PC-3 (cell line): Measurements from ENCODE around the gene FSTL5. TPM values are rescaled to one million over a fixed set of nuclear protein-coding genes. Genes with fewer than 3 reads are reported as not detected.

Source experiments
- ATAC-seq: fragments of 200-7000 bp; cut with Tn5 transposase; 2 replicates; pipeline ENCODE4 v1.9.1; 2020; ENCODE audit warnings: mild to moderate bottlenecking, moderate library complexity
- BruUV-seq: library from RNA; stranded (reverse); fragments of 400-500 nt; replicated peaks from 2 replicates; lab custom pipeline; 2021; lab: Mats Ljungman, UMichigan
- CTCF ChIA-PET: fragments of 300-600 bp; sonication (Branson Sonifier 250); formaldehyde crosslinking; loops from one replicate; lab custom pipeline; 2022; ENCODE audit warnings: antibody characterized with exemption; lab: Charles Lee
- POLR2A ChIA-PET: fragments of 300-600 bp; sonication (Branson Sonifier 250); formaldehyde crosslinking; loops from one replicate; lab custom pipeline; 2022; ENCODE audit warnings: antibody characterized with exemption; ENCODE audit not compliant: unreplicated experiment; lab: Charles Lee
- DNase-seq: peaks from one replicate; pipeline ENCODE4 v3.0.0-alpha.2; 2015
- H2AFZ ChIP-seq: fragments of 300-600 bp; sonication (generic); 2 replicates; pipeline ENCODE4 v1.6.0; 2016; ENCODE audit warnings: antibody characterized with exemption, low read length
- H3F3A ChIP-seq: fragments of 300-600 bp; sonication (generic); one replicate; pipeline ENCODE4 v1.6.0; 2017; ENCODE audit warnings: antibody characterized with exemption, low read length, control low read depth, mild to moderate bottlenecking; ENCODE audit not compliant: unreplicated experiment
- H3K27ac ChIP-seq: fragments of 300-600 bp; sonication (generic); 2 replicates; pipeline ENCODE4 v1.5.1; 2016; ENCODE audit warnings: mild to moderate bottlenecking, low read length
- H3K27me3 ChIP-seq: fragments of 300-600 bp; sonication (generic); 2 replicates; pipeline ENCODE4 v1.6.1; 2016; ENCODE audit warnings: low read length, mixed read lengths
- H3K36me3 ChIP-seq: fragments of 300-600 bp; sonication (generic); 2 replicates; pipeline ENCODE4 v1.6.1; 2016; ENCODE audit warnings: low read depth, mixed run types, low read length, mixed read lengths
- H3K4me1 ChIP-seq: fragments of 300-600 bp; sonication (generic); 2 replicates; pipeline ENCODE4 v1.5.1; 2016; ENCODE audit warnings: low read length; ENCODE audit not compliant: insufficient read depth
- H3K4me2 ChIP-seq: fragments of 300-600 bp; sonication (generic); 2 replicates; pipeline ENCODE4 v1.6.0; 2016; ENCODE audit warnings: low read length
- H3K4me3 ChIP-seq: fragments of 300-600 bp; sonication (generic); 2 replicates; pipeline ENCODE4 v1.5.1; 2016; ENCODE audit warnings: mild to moderate bottlenecking, low read length, mixed read lengths
- H3K79me2 ChIP-seq: fragments of 300-600 bp; sonication (generic); 2 replicates; pipeline ENCODE4 v1.6.1; 2017; ENCODE audit warnings: low read length, mixed read lengths
- H3K9ac ChIP-seq: fragments of 300-600 bp; sonication (generic); 2 replicates; pipeline ENCODE4 v1.6.0; 2016; ENCODE audit warnings: mild to moderate bottlenecking, low read length
- H3K9me2 ChIP-seq: fragments of 300-600 bp; sonication (generic); replicated peaks from 2 replicates; pipeline ENCODE4 v1.6.1; 2016; ENCODE audit warnings: mixed run types, low read length, mixed read lengths
- H3K9me3 ChIP-seq: fragments of 300-600 bp; sonication (generic); 2 replicates; pipeline ENCODE4 v1.6.1; 2016; ENCODE audit warnings: low read length, mixed read lengths
- H4K20me1 ChIP-seq: fragments of 300-600 bp; sonication (generic); 2 replicates; pipeline ENCODE4 v1.6.1; 2016; ENCODE audit warnings: low read length, mixed read lengths
- EZH2 ChIP-seq: fragments of 300-600 bp; sonication (generic); IDR thresholded peaks from one replicate; pipeline ENCODE4 v1.6.1; 2017; ENCODE audit warnings: antibody characterized with exemption, mild to moderate bottlenecking, low read length; ENCODE audit not compliant: unreplicated experiment
- EZH2phosphoT487 ChIP-seq: fragments of 300-600 bp; sonication (generic); IDR thresholded peaks from 2 replicates; pipeline ENCODE4 v1.6.1; 2018; ENCODE audit warnings: mild to moderate bottlenecking, antibody characterized with exemption, low read length, borderline replicate concordance
- intact Hi-C: fragments of 100-400 bp; cut with micrococcal nuclease; formaldehyde crosslinking; loops from 2 replicates; pipeline ENCODE4 v1.9.0; 2023
- total RNA-seq: library from RNA; depleted of rRNA; stranded (reverse); fragments of >200 nt; gene quantifications from 2 replicates; pipeline ENCODE4 v1.2.3, GENCODE V29; 2014
- TF ChIP-seq, protein P1 (sequence below): fragments of 300-600 bp; sonication (generic); conservative IDR thresholded peaks from 2 replicates; pipeline ENCODE4 v1.5.1; 2017; ENCODE audit warnings: antibody characterized with exemption, low read depth, mild to moderate bottlenecking, low read length

Gene FSTL5
- total RNA-seq, 1 experiment from 2014 or later, result not detected

GRCh38 chr4:161343569-161343950 lies 820.2 kb downstream of the FSTL5 start:
- TF ChIP-seq EZH2phosphoT487, result no peak
- no peak overlapping the region for H3K4me3 ChIP-seq
- no peaks in the 10 kb centered on the region for H3K27me3 ChIP-seq
- no peak for ATAC-seq
- no peaks in the 10 kb centered on the region for H3F3A ChIP-seq
- no peak overlapping the region for H2AFZ ChIP-seq
- CTCF ChIA-PET, result no interaction called here
- POLR2A ChIA-PET, result no interaction called here
- DNase-seq, result no peak
- intact Hi-C loops, result no loop called here
- no TSS peak for BruUV-seq
- no peaks in the 10 kb centered on the region for H3K36me3 ChIP-seq
- no peaks in the 10 kb centered on the region for H3K79me2 ChIP-seq
- no peak overlapping the region for H3K4me2 ChIP-seq
- no peak overlapping the region for H3K27ac ChIP-seq
- H3K9me2 ChIP-seq, result no peaks in the 10 kb centered on the region
- H3K4me1 ChIP-seq, result no peaks in the 10 kb centered on the region
- H4K20me1 ChIP-seq, result no peaks in the 10 kb centered on the region
- H3K9me3 ChIP-seq, result no peaks in the 10 kb centered on the region
- H3K9ac ChIP-seq, result no peak overlapping the region

DNA sequence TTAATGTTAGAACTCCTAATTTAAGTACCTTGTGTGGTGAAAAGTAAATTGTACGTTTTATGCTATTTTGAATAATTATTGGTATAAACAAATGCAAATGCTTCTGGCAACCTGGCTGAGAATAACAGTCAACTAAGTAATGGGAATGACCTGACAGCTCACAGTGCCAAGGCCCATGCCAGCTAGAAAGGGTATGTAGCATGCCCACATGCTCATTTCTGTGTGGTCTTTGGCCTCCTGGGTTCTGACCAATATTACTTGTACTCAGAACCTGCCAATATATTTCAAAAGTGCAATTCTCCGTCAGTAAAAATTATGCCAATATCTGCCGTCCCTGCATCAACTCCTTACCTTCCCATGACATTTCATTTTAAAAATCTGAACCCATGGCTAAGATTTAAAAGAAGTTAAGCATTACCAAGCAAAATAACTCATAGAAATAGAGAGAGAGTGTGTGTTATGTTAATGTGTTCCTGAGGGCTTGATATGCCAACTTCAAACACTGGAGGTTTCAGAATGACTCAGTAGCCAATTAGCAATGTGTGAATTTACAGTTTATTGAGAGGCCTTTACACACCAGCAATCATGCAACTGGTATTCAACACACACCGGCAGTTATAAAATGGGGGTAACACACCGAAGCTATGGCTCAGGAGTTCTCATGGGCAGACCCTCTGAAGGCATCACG lies 820.8 kb downstream of the FSTL5 start:
- Histone ChIP-seq H4K20me1 (no peaks in the 10 kb centered on the region), H3K79me2 (no peaks in the 10 kb centered on the region), H3K4me2 (no peak overlapping the region), H3K36me3 (no peaks in the 10 kb centered on the region), H3K4me3 (no peak overlapping the region), H3K9me3 (no peaks in the 10 kb centered on the region), H3K27me3 (no peaks in the 10 kb centered on the region), H3K27ac (no peak overlapping the region), H3K9me2 (no peaks in the 10 kb centered on the region), H3F3A (no peaks in the 10 kb centered on the region), H3K9ac (no peak overlapping the region), H2AFZ (no peak overlapping the region), H3K4me1 (no peaks in the 10 kb centered on the region)
- TF ChIP-seq EZH2phosphoT487 (no peak), EZH2 (no peak)
- TF ChIP-seq, protein P1, sequence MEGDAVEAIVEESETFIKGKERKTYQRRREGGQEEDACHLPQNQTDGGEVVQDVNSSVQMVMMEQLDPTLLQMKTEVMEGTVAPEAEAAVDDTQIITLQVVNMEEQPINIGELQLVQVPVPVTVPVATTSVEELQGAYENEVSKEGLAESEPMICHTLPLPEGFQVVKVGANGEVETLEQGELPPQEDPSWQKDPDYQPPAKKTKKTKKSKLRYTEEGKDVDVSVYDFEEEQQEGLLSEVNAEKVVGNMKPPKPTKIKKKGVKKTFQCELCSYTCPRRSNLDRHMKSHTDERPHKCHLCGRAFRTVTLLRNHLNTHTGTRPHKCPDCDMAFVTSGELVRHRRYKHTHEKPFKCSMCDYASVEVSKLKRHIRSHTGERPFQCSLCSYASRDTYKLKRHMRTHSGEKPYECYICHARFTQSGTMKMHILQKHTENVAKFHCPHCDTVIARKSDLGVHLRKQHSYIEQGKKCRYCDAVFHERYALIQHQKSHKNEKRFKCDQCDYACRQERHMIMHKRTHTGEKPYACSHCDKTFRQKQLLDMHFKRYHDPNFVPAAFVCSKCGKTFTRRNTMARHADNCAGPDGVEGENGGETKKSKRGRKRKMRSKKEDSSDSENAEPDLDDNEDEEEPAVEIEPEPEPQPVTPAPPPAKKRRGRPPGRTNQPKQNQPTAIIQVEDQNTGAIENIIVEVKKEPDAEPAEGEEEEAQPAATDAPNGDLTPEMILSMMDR, result no peak
- ATAC-seq (no peak), DNase-seq (no peak)
- CTCF ChIA-PET, result no interaction called here
- no TSS peak for BruUV-seq
- POLR2A ChIA-PET, result no interaction called here
- intact Hi-C loops, result no loop called here

DNA sequence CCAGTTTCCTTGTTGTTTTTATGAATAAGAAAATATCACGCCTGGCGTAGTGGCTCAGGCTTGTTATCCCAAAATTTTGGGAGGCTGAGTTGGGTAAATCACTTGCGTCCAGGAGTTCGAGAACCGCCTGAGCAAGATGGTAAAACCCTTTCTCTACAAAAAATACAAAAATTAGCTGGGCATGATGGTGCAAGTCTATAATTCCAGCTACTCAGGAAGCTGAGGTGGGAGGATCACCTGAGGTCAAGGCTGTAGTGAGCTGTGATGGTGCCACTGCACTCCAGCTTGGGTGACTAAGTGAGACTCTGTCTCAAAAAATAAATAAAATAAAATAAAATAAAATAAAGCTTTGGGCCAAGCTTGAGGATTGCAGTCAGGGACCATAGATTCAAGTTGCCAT lies 827.2 kb downstream of the FSTL5 start:
- no peak overlapping the region for H3K4me2 ChIP-seq
- H3K9me2 ChIP-seq, result no peaks in the 10 kb centered on the region
- no peaks in the 10 kb centered on the region for H3K9me3 ChIP-seq
- no TSS peak for BruUV-seq
- no peak overlapping the region for H3K4me3 ChIP-seq
- no peaks in the 10 kb centered on the region for H3K27me3 ChIP-seq
- TF ChIP-seq EZH2phosphoT487 (no peak), EZH2 (no peak)
- TF ChIP-seq, protein P1, result no peak
- CTCF ChIA-PET, result no interaction called here
- intact Hi-C loops, result no loop called here
- no peaks in the 10 kb centered on the region for H3K79me2 ChIP-seq
- no peaks in the 10 kb centered on the region for H3K36me3 ChIP-seq
- H4K20me1 ChIP-seq, result no peaks in the 10 kb centered on the region
- ATAC-seq (no peak), DNase-seq (no peak)
- no peaks in the 10 kb centered on the region for H3K4me1 ChIP-seq
- POLR2A ChIA-PET, result no interaction called here
- no peak overlapping the region for H2AFZ ChIP-seq
- no peak overlapping the region for H3K9ac ChIP-seq
- no peak overlapping the region for H3K27ac ChIP-seq
- no peaks in the 10 kb centered on the region for H3F3A ChIP-seq
